HG02840 (cell line): ENCODE data around the gene KDM4C.

ENCODE experiments used
- ATAC-seq: cut with Tn5 transposase; IDR thresholded peaks from one replicate; pipeline ENCODE4 v1.9.1; 2021; ENCODE audit warnings: mild to moderate bottlenecking, moderate library complexity, moderate number of reproducible peaks; ENCODE audit not compliant: unreplicated experiment, low FRiP score

Gene KDM4C

GRCh38 chr9:7081065-7081600 is 323.4 kb downstream of the KDM4C start:
- no peak for ATAC-seq

GRCh38 chr9:7083192-7083591 is 325.4 kb downstream of the KDM4C start:
- ATAC-seq: no peak

GRCh38 chr9:7085357-7085756 is 327.6 kb downstream of the KDM4C start:
- no peak for ATAC-seq

- no peak for ATAC-seq
Observed at GRCh38 chr9:7086389-7086788, 328.6 kb downstream of the KDM4C start.

GRCh38 chr9:7088611-7089010 is 330.8 kb downstream of the KDM4C start:
- no peak for ATAC-seq

GRCh38 chr9:7089406-7090193 is 331.8 kb downstream of the KDM4C start:
- ATAC-seq: no peak

- ATAC-seq: no peak
Observed at GRCh38 chr9:7093040-7093439, 335.3 kb downstream of the KDM4C start.

- no peak for ATAC-seq
Observed at GRCh38 chr9:7094052-7094451, 336.3 kb downstream of the KDM4C start.

GRCh38 chr9:7094576-7094975 is 336.8 kb downstream of the KDM4C start:
- ATAC-seq: no peak

- no peak for ATAC-seq
Observed at GRCh38 chr9:7095058-7095457, 337.3 kb downstream of the KDM4C start.

- ATAC-seq: no peak
Observed at GRCh38 chr9:7097040-7097715, 339.4 kb downstream of the KDM4C start.

GRCh38 chr9:7097785-7098752 is 340.3 kb downstream of the KDM4C start:
- no peak for ATAC-seq

- no peak for ATAC-seq
Observed at GRCh38 chr9:7103367-7103766, 345.6 kb downstream of the KDM4C start.

GRCh38 chr9:7103771-7104170 is 346.0 kb downstream of the KDM4C start:
- ATAC-seq: no peak

- no peak for ATAC-seq
Observed at GRCh38 chr9:7104625-7105024, 346.9 kb downstream of the KDM4C start.

GRCh38 chr9:7105095-7105494 is 347.3 kb downstream of the KDM4C start:
- ATAC-seq: no peak

GRCh38 chr9:7108936-7109335 is 351.2 kb downstream of the KDM4C start:
- no peak for ATAC-seq

GRCh38 chr9:7111413-7111812 is 353.6 kb downstream of the KDM4C start:
- ATAC-seq: no peak

GRCh38 chr9:7115606-7116005 is 357.8 kb downstream of the KDM4C start:
- ATAC-seq: no peak

- peak; percentile 76 for ATAC-seq
Observed at GRCh38 chr9:7117676-7118561, 360.1 kb downstream of the KDM4C start.
